DMS79 treated with DMSO at 0.1 percent for 48 hours (cell line): ENCODE measurements around the gene SYK.

Experiments used
- DNase-seq: peaks from one replicate; lab custom pipeline; 2025; lab: John Stamatoyannopoulos, UW

SYK gene

GRCh38 chr9:90851444-90851843, 49.8 kb downstream of the SYK start:
- no peak for DNase-seq

- DNase-seq = no peak
Observed at GRCh38 chr9:90853945-90854344, 52.3 kb downstream of the SYK start.

- DNase-seq = no peak
Observed at GRCh38 chr9:90854637-90855175, 53.1 kb downstream of the SYK start.

GRCh38 chr9:90855208-90855902, 53.7 kb downstream of the SYK start:
- no peak for DNase-seq

GRCh38 chr9:90857091-90857490, 55.5 kb downstream of the SYK start:
- DNase-seq = no peak

- no peak for DNase-seq
Observed at GRCh38 chr9:90857855-90858254, 56.2 kb downstream of the SYK start.

- no peak for DNase-seq
Observed at GRCh38 chr9:90858457-90858901, 56.9 kb downstream of the SYK start.

GRCh38 chr9:90860382-90860781, 58.8 kb downstream of the SYK start:
- no peak for DNase-seq

- DNase-seq = no peak
Observed at GRCh38 chr9:90860826-90861225, 59.2 kb downstream of the SYK start.

GRCh38 chr9:90861380-90861779, 59.8 kb downstream of the SYK start:
- no peak for DNase-seq

GRCh38 chr9:90861826-90862740, 60.5 kb downstream of the SYK start:
- no peak for DNase-seq

GRCh38 chr9:90864779-90865178, 63.2 kb downstream of the SYK start:
- no peak for DNase-seq

GRCh38 chr9:90867101-90867500, 65.5 kb downstream of the SYK start:
- DNase-seq = no peak

- DNase-seq = no peak
Observed at GRCh38 chr9:90868555-90868954, 66.9 kb downstream of the SYK start.

GRCh38 chr9:90869361-90869760, 67.7 kb downstream of the SYK start:
- DNase-seq = no peak

- DNase-seq = peak; percentile 39
Observed at GRCh38 chr9:90870621-90871326, 69.2 kb downstream of the SYK start.

GRCh38 chr9:90871327-90871935, 69.8 kb downstream of the SYK start:
- no peak for DNase-seq

GRCh38 chr9:90872835-90873294, 71.2 kb downstream of the SYK start:
- no peak for DNase-seq

- DNase-seq = no peak
Observed at GRCh38 chr9:90873422-90873821, 71.8 kb downstream of the SYK start.

GRCh38 chr9:90874194-90874593, 72.6 kb downstream of the SYK start:
- DNase-seq = no peak

- DNase-seq = no peak
Observed at GRCh38 chr9:90878562-90878961, 76.9 kb downstream of the SYK start.

GRCh38 chr9:90880066-90880465, 78.4 kb downstream of the SYK start:
- DNase-seq = no peak
